Gastroesophageal sphincter (tissue), 4 donors: ENCODE data around the gene ACKR2. TPM values are rescaled to one million over a fixed set of nuclear protein-coding genes. Genes with fewer than 3 reads are reported as not detected.

ENCODE experiments used
- ATAC-seq: fragments of 150-250 bp; one replicate; pipeline ENCODE4 v1.9.1; 2016; ENCODE audit warnings: mild to moderate bottlenecking, moderate library complexity
- H3K27ac ChIP-seq, 4 donors: fragments of 200-600 bp; sonication (generic) in 3 of 4; 1 replicate in 3 of 4; 2 replicates in 1 of 4; pipeline ENCODE4 v1.5.1; 2016 to 2019
- H3K27me3 ChIP-seq: fragments of 200-600 bp; sonication (generic); one replicate; pipeline ENCODE4 v1.5.1; 2019
- H3K36me3 ChIP-seq, 2 donors: fragments of 200-600 bp; sonication (generic); one replicate each; pipeline ENCODE4 v1.5.1; 2019; ENCODE audit warnings: control low read depth in 1 of 2
- H3K4me1 ChIP-seq, 3 donors: fragments of 200-600 bp; sonication (generic); 1 replicate in 2 of 3; 2 replicates in 1 of 3; pipeline ENCODE4 v1.5.1; 2016 to 2019; ENCODE audit warnings: control low read depth in 2 of 3
- H3K4me3 ChIP-seq, 2 donors: fragments of 200-600 bp; sonication (generic); one replicate each; pipeline ENCODE4 v1.5.1; 2019; ENCODE audit warnings: mild to moderate bottlenecking in 1 of 2, moderate library complexity in 1 of 2
- H3K9me3 ChIP-seq, 3 donors: fragments of 200-600 bp; sonication (generic); one replicate each; pipeline ENCODE4 v1.5.1; 2017 to 2019; ENCODE audit warnings: control low read depth in 2 of 3
- CTCF ChIP-seq, 4 experiments: fragments of 200-600 bp in 2 of 4; fragments of 450-650 bp in 2 of 4; sonication (generic) in 1 of 4; IDR thresholded peaks; one replicate each; pipeline ENCODE4 v1.5.1; 2017 to 2019; ENCODE audit warnings: antibody characterized with exemption in 4 of 4, mild to moderate bottlenecking in 2 of 4, moderate library complexity in 2 of 4
- EP300 ChIP-seq: sonication (generic); formaldehyde crosslinking; IDR thresholded peaks from one replicate; pipeline ENCODE4 v1.6.1; 2017; ENCODE audit warnings: antibody characterized with exemption, mild to moderate bottlenecking
- POLR2A ChIP-seq, 2 donors: fragments of 450-650 bp; IDR thresholded peaks; one replicate each; pipeline ENCODE4 v1.6.1; 2017; ENCODE audit warnings: antibody characterized with exemption in 2 of 2, mild to moderate bottlenecking in 2 of 2, moderate library complexity in 1 of 2
- POLR2AphosphoS5 ChIP-seq: sonication (generic); formaldehyde crosslinking; IDR thresholded peaks from one replicate; pipeline ENCODE4 v1.6.1; 2017; ENCODE audit warnings: antibody characterized with exemption
- WGBS, 2 donors: methylation state at CpG; one replicate each; pipeline ENCODE4 v1.1.5; 2018; ENCODE audit warnings: low coverage in 1 of 2; 5-methylcytosine and 5-hydroxymethylcytosine counted together
- total RNA-seq, 4 donors: library from RNA; depleted of rRNA; stranded (reverse); fragments of >200 nt; gene quantifications; one replicate each; pipeline ENCODE4 v1.1.0, GENCODE V29; 2016

Gene ACKR2
- total RNA-seq, 4 donors from 2014 or later, result 5.9 to 9.3 (median 7.4) TPM

GRCh38 chr3:42836150-42837123, 27.2 kb downstream of the ACKR2 start:
- Histone ChIP-seq H3K36me3 (no peaks in the 10 kb centered on the region), H3K4me3 (no peak overlapping the region), H3K9me3 (no peaks in the 10 kb centered on the region), H3K27me3 (no peaks in the 10 kb centered on the region), H3K27ac (no peak overlapping the region), H3K4me1 (peaks cover 1 to 26% (median 2%) of the 10 kb centered on the region in 3 donors)
- ATAC-seq, result no peak
- WGBS, 2 donors, result 90 to 95% methylated on average over 2 to 4 of the region's 5 CpGs
- TF ChIP-seq EP300 (no peak), CTCF (IDR thresholded peaks at IDR 0.05) (no peak), POLR2A (IDR thresholded peaks at IDR 0.05) (no peak), POLR2AphosphoS5 (no peak)

GRCh38 chr3:42838571-42838970, 29.3 kb downstream of the ACKR2 start:
- no peak overlapping the region for H3K27ac ChIP-seq
- WGBS, 2 donors, result 77 to 81% methylated on average over 4 of the region's 4 CpGs
- no peak overlapping the region for H3K4me3 ChIP-seq
- no peak for ATAC-seq
- no peak for TF ChIP-seq POLR2A (IDR thresholded peaks at IDR 0.05)
- no peak for TF ChIP-seq EP300
- no peak for TF ChIP-seq POLR2AphosphoS5
- TF ChIP-seq CTCF (IDR thresholded peaks at IDR 0.05), result no peak
- H3K4me1 ChIP-seq, result peaks cover 11 to 46% (median 18%) of the 10 kb centered on the region in 3 donors
- H3K27me3 ChIP-seq, result no peaks in the 10 kb centered on the region
- no peaks in the 10 kb centered on the region for H3K9me3 ChIP-seq
- no peaks in the 10 kb centered on the region for H3K36me3 ChIP-seq

DNA sequence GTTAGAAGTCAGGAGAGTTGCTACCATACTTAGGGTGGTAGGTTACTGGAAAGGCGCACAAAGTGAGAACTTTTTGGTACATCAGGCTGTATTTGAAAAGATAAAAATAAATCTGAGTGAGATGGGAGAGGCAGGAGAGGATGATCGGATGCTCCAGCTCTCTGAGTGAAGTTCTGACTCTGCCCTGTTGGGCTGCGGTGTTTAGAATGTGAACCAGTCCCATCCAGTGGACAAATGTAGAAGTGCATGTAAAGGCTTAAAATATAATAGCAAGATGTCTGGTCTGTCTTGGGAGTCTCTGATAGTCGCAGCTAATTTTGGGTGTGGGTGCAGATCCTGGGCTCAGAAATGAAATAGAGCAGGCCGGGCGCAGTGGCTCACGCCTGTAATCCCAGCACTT, 30.4 kb downstream of the ACKR2 start:
- no peak overlapping the region for H3K4me3 ChIP-seq
- ATAC-seq, result peak; percentile 72
- H3K9me3 ChIP-seq, result no peaks in the 10 kb centered on the region
- no peak for TF ChIP-seq EP300
- TF ChIP-seq CTCF (IDR thresholded peaks at IDR 0.05), result peak; percentile 75 to 96 (median 86)
- no peaks in the 10 kb centered on the region for H3K36me3 ChIP-seq
- H3K27ac ChIP-seq, result no peak overlapping the region
- 20 to 29% methylated on average over 5 to 7 of the region's 7 CpGs for WGBS, 2 donors
- no peaks in the 10 kb centered on the region for H3K27me3 ChIP-seq
- H3K4me1 ChIP-seq, result peaks cover 11 to 57% (median 29%) of the 10 kb centered on the region in 3 donors

GRCh38 chr3:42841332-42841731, 32.1 kb downstream of the ACKR2 start:
- no peak for ATAC-seq
- peaks cover 16 to 74% (median 32%) of the 10 kb centered on the region in 3 donors for H3K4me1 ChIP-seq
- 43% methylated on average over 1 of the region's 1 CpG; no CpG with 5 or more reads in 1 of the 2 donors for WGBS, 2 donors
- H3K27me3 ChIP-seq, result no peaks in the 10 kb centered on the region
- peak overlapping the region in 3 of 4 donors; percentile 28 to 79 (median 51) for H3K27ac ChIP-seq
- no peaks in the 10 kb centered on the region for H3K36me3 ChIP-seq
- no peaks in the 10 kb centered on the region for H3K9me3 ChIP-seq
- no peak for TF ChIP-seq POLR2A (IDR thresholded peaks at IDR 0.05)
- no peak for TF ChIP-seq POLR2AphosphoS5
- no peak overlapping the region for H3K4me3 ChIP-seq

- Histone ChIP-seq H3K27me3 (no peaks in the 10 kb centered on the region), H3K36me3 (no peaks in the 10 kb centered on the region), H3K4me3 (peak overlapping the region in 1 of 2 donors; percentile 24), H3K9me3 (no peaks in the 10 kb centered on the region), H3K27ac (peak overlapping the region; percentile 66 to 79 (median 74)), H3K4me1 (peaks cover 31 to 90% (median 35%) of the 10 kb centered on the region in 3 donors)
- WGBS, 2 donors, result 40 to 80% methylated on average over 1 of the region's 6 CpGs
- ATAC-seq, result peak; percentile 72
- no peak for TF ChIP-seq CTCF (IDR thresholded peaks at IDR 0.05)
- TF ChIP-seq POLR2AphosphoS5, result peak; percentile 76
- TF ChIP-seq EP300, result no peak
- no peak for TF ChIP-seq POLR2A (IDR thresholded peaks at IDR 0.05)
These were observed 34.6 kb downstream of the ACKR2 start for GRCh38 chr3:42843713-42844411.
